GM19452 (cell line): ENCODE results near the gene CACNB3.
"Not testable (repeated sequence)": the region's sequence is repeated elsewhere in the genome, so short reads cannot be mapped to it uniquely, and the experiment has no call there.

ENCODE experiments used
- ATAC-seq: cut with Tn5 transposase; IDR thresholded peaks from one replicate; pipeline ENCODE4 v1.9.1; 2021; ENCODE audit not compliant: unreplicated experiment

Gene CACNB3

GRCh38 chr12:48852734-48853688 lies 34.7 kb downstream of the CACNB3 start:
- ATAC-seq: peak; percentile 8

GRCh38 chr12:48854488-48854887 lies 36.2 kb downstream of the CACNB3 start:
- ATAC-seq: no peak

- ATAC-seq: not testable (repeated sequence)
Measured at GRCh38 chr12:48854932-48855331, 36.6 kb downstream of the CACNB3 start.

GRCh38 chr12:48856379-48856778 lies 38.1 kb downstream of the CACNB3 start:
- no peak for ATAC-seq

- ATAC-seq: no peak
Measured at GRCh38 chr12:48857278-48857994, 39.1 kb downstream of the CACNB3 start.

GRCh38 chr12:48858043-48858442 lies 39.7 kb downstream of the CACNB3 start:
- ATAC-seq: no peak

- ATAC-seq: no peak
Measured at GRCh38 chr12:48859607-48860006, 41.3 kb downstream of the CACNB3 start.

- ATAC-seq: not testable (repeated sequence)
Measured at GRCh38 chr12:48860236-48860635, 41.9 kb downstream of the CACNB3 start.

GRCh38 chr12:48861111-48861510 lies 42.8 kb downstream of the CACNB3 start:
- no peak for ATAC-seq

GRCh38 chr12:48862760-48863159 lies 44.5 kb downstream of the CACNB3 start:
- no peak for ATAC-seq

- ATAC-seq: no peak
Measured at GRCh38 chr12:48863291-48863690, 45.0 kb downstream of the CACNB3 start.

GRCh38 chr12:48865281-48866051 lies 47.2 kb downstream of the CACNB3 start, which contains the start of gene RND1:
Gene RND1, minus strand, starts transcription at chr12:48865870. Its CDS starts 103 bp downstream, at chr12:48865767.
- ATAC-seq: peak; percentile 91

- ATAC-seq: peak; percentile 39
Measured at GRCh38 chr12:48866052-48866711, 47.9 kb downstream of the CACNB3 start.

GRCh38 chr12:48868451-48868850 lies 50.2 kb downstream of the CACNB3 start:
- ATAC-seq: no peak

GRCh38 chr12:48869191-48869590 lies 50.9 kb downstream of the CACNB3 start:
- ATAC-seq: no peak

- no peak for ATAC-seq
Measured at GRCh38 chr12:48873096-48873495, 54.8 kb downstream of the CACNB3 start.

- ATAC-seq: not testable (repeated sequence)
Measured at GRCh38 chr12:48873534-48873933, 55.2 kb downstream of the CACNB3 start.

- ATAC-seq: no peak
Measured at GRCh38 chr12:48875944-48876515, 57.7 kb downstream of the CACNB3 start.
